Brain microvascular endothelial cell (primary cell): ENCODE results near the gene SCN5A.

Experiments
- DNase-seq: peaks from one replicate; pipeline ENCODE4 v3.0.0-alpha.2; 2020
- H3K27ac ChIP-seq: fragments of 250-450 bp; sonication (Bioruptor Pico); 2 replicates; pipeline ENCODE4 v1.5.1; 2020; ENCODE audit warnings: mild to moderate bottlenecking, moderate library complexity
- H3K27me3 ChIP-seq: fragments of 250-450 bp; sonication (Bioruptor Pico); replicated peaks from 2 replicates; pipeline ENCODE4 v1.5.1; 2020; ENCODE audit warnings: mild to moderate bottlenecking
- H3K36me3 ChIP-seq: fragments of 250-450 bp; sonication (Bioruptor Pico); replicated peaks from 2 replicates; pipeline ENCODE4 v1.5.1; 2020; ENCODE audit warnings: mild to moderate bottlenecking
- H3K4me3 ChIP-seq: 2 replicates; pipeline ENCODE4 v1.5.1; 2011; ENCODE audit warnings: low read depth, mild to moderate bottlenecking, control low read depth, low read length, moderate library complexity
- CTCF ChIP-seq: IDR thresholded peaks from 2 replicates; pipeline ENCODE4 v1.5.1; 2011; ENCODE audit warnings: low read depth, mild to moderate bottlenecking, moderate library complexity, low read length, control low read depth, inconsistent platforms; ENCODE audit errors: missing control alignments
- in situ Hi-C: cut with HindIII; loops from 2 replicates; pipeline ENCODE4 v1.10.0; 2017; ENCODE audit warnings: low sequenced_read_pairs, low pct_ligation_motif_present

Gene SCN5A

GRCh38 chr3:38566215-38566528 lies 83.3 kb downstream of the SCN5A start:
- DNase-seq = no peak
- no peak for TF ChIP-seq CTCF
- H3K36me3 ChIP-seq = no peaks in the 10 kb centered on the region
- no peaks in the 10 kb centered on the region for H3K27me3 ChIP-seq
- in situ Hi-C loops = no loop called here
- no peak overlapping the region for H3K4me3 ChIP-seq
- no peak overlapping the region for H3K27ac ChIP-seq

GRCh38 chr3:38565339-38566214 lies 83.9 kb downstream of the SCN5A start:
- Histone ChIP-seq H3K27me3 (no peaks in the 10 kb centered on the region), H3K36me3 (no peaks in the 10 kb centered on the region), H3K4me3 (no peak overlapping the region), H3K27ac (no peak overlapping the region)
- no peak for TF ChIP-seq CTCF
- DNase-seq = no peak
- in situ Hi-C loops = no loop called here

- TF ChIP-seq CTCF = no peak
- in situ Hi-C loops = no loop called here
- Histone ChIP-seq H3K36me3 (no peaks in the 10 kb centered on the region), H3K27ac (no peak overlapping the region), H3K27me3 (no peaks in the 10 kb centered on the region), H3K4me3 (no peak overlapping the region)
- DNase-seq = no peak
These were observed 84.7 kb downstream of the SCN5A start for GRCh38 chr3:38564631-38565338.

- no peaks in the 10 kb centered on the region for H3K27me3 ChIP-seq
- DNase-seq = no peak
- no peak for TF ChIP-seq CTCF
- in situ Hi-C loops = no loop called here
- no peaks in the 10 kb centered on the region for H3K36me3 ChIP-seq
- H3K27ac ChIP-seq = no peak overlapping the region
- H3K4me3 ChIP-seq = no peak overlapping the region
These were observed 85.6 kb downstream of the SCN5A start for GRCh38 chr3:38563886-38564270.

GRCh38 chr3:38563070-38563885 lies 86.2 kb downstream of the SCN5A start:
- Histone ChIP-seq H3K27me3 (no peaks in the 10 kb centered on the region), H3K27ac (no peak overlapping the region), H3K36me3 (no peaks in the 10 kb centered on the region), H3K4me3 (no peak overlapping the region)
- TF ChIP-seq CTCF = no peak
- in situ Hi-C loops = no loop called here
- DNase-seq = no peak
